Measurements from ENCODE around the gene SH2D6. TPM values are rescaled to one million over a fixed set of nuclear protein-coding genes. Genes with fewer than 3 reads are reported as not detected.

Gene SH2D6
- total and polyA plus RNA-seq, 9 of the 15 experiments (the other 6 are each of a cell fraction or from before 2014, with no cell fraction given) = 0.07 to 0.76 (median 0.33) TPM; not detected in 2

DNA sequence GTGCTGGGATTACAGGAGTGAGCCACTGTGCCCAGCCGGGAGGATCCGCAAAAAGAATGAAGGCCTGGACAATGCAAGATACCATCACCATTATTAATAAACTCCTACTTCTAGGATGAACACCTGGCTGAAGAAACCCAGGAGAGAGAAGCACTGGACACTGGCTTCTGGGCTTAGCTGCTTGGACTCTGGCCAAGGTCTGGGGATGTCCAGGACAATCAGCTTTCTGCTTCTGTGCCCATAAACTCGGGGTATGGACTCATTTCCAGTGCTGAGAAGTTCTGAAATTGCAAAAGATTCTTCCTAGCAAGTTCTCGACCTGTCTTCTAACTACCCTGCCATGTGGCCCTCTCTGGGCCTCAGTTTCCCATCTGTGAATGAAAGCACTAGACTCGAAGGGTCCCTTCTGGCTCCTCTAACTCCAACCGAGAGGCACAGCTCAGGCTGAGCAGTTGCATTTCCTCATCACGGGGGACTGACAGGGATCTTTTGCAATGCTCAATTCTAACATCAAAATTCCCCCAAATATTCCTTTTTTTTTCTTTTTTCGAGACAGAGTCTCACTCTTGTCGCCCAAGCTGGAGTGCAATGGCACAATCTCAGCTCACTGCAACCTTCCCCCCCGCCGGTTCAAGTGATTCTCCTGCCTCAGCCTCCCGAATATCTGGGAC lies 2.4 kb upstream of the SH2D6 start:
- in situ Hi-C loops (cut with MboI) = loop anchor here (5.0 kb wide), 1 partner anchor 141 kb away; no protein-coding TSS in a partner anchor
- intact Hi-C loops (cut with micrococcal nuclease) = loop anchor here (5.0 to 10.0 kb wide), 3 partner anchors 89 to 689 kb away; partner anchors contain the start of genes POLR1A, PTCD3 and TGOLN2
- FAIRE-seq (no peak), DNase-seq (ENCODE audit: extremely low read depth in 1 of 4, low spot score in 3 of 4) (no peak), ATAC-seq (no peak)
- H4K20me1 ChIP-seq (replicated peaks; ENCODE audit: control insufficient read depth, insufficient read depth, low read length) = no peaks in the 10 kb centered on the region
- H3K9me3 ChIP-seq (replicated peaks; ENCODE audit: control insufficient read depth, insufficient read depth, low read depth, low read length) = no peaks in the 10 kb centered on the region
- H3K4me1 ChIP-seq (replicated peaks in 1 of 2; ENCODE audit: control insufficient read depth in 2 of 2, insufficient read depth in 2 of 2, low read length in 2 of 2) = peaks cover 56 to 68% of the 10 kb centered on the region in 2 experiments
- CTCF ChIA-PET (ENCODE audit: low intra/inter-chr PET ratio) = no interaction called here
- H3K4me3 ChIP-seq = no peak overlapping the region
- POLR2A ChIA-PET = interaction anchor here (0.7 to 63.9 kb wide), 6 partner anchors 12 to 129 kb away, joined by 3 to 1576 read pairs (median 4); partner anchors contain the start of gene MAT2A
- H3K36me3 ChIP-seq (ENCODE audit: control insufficient read depth, insufficient read depth, low read length) = no peaks in the 10 kb centered on the region
- BruUV-seq (replicated peaks) = no TSS peak
- H3K9ac ChIP-seq (ENCODE audit: insufficient read depth in 1 of 2, low read depth in 2 of 2, low read length in 2 of 2) = 0 out of 4 replicates have a peak overlapping the region, but pooled peaks of 1 of the 2 experiments have one; percentile 50
- no peaks in the 10 kb centered on the region for H3K27me3 ChIP-seq (ENCODE audit: control insufficient read depth in 2 of 2, insufficient read depth in 2 of 2, low read length in 2 of 2)
- H3K9me1 ChIP-seq (ENCODE audit: control insufficient read depth, insufficient read depth, low read length) = peaks cover 3% of the 10 kb centered on the region
- 58% methylated on average over 12 of the region's 12 CpGs for WGBS (ENCODE audit: insufficient coverage, low coverage, missing lambda C conversion rate)
- no peak overlapping the region for H3K4me2 ChIP-seq (ENCODE audit: insufficient read depth, low read length)
- no peak overlapping the region for H2AFZ ChIP-seq (ENCODE audit: low read depth, low read length)
- H3K79me2 ChIP-seq (ENCODE audit: control insufficient read depth, insufficient read depth, low read length) = peaks cover 12% of the 10 kb centered on the region; the same call in 2 of the 3 replicates
- TF ChIP-seq NRF1 (conservative IDR thresholded peaks at IDR 0.05 in 1 of 2, IDR thresholded peaks at IDR 0.05 in 1 of 2) (no peak), NFIC (IDR thresholded peaks at IDR 0.05) (peak; percentile 69)
- TF ChIP-seq, protein P1, sequence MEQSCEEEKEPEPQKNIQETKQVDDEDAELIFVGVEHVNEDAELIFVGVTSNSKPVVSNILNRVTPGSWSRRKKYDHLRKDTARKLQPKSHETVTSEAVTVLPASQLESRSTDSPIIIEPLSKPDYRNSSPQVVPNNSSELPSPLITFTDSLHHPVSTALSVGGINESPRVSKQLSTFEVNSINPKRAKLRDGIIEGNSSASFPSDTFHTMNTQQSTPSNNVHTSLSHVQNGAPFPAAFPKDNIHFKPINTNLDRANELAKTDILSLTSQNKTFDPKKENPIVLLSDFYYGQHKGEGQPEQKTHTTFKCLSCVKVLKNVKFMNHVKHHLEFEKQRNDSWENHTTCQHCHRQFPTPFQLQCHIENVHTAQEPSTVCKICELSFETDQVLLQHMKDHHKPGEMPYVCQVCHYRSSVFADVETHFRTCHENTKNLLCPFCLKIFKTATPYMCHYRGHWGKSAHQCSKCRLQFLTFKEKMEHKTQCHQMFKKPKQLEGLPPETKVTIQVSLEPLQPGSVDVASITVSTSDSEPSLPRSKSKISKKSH (CRISPR knock-in tag; IDR thresholded peaks at IDR 0.05) = no peak
- TF ChIP-seq, protein P2, sequence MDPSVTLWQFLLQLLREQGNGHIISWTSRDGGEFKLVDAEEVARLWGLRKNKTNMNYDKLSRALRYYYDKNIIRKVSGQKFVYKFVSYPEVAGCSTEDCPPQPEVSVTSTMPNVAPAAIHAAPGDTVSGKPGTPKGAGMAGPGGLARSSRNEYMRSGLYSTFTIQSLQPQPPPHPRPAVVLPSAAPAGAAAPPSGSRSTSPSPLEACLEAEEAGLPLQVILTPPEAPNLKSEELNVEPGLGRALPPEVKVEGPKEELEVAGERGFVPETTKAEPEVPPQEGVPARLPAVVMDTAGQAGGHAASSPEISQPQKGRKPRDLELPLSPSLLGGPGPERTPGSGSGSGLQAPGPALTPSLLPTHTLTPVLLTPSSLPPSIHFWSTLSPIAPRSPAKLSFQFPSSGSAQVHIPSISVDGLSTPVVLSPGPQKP (CRISPR knock-in tag; IDR thresholded peaks at IDR 0.05) = no peak
- TF ChIP-seq, protein P3, sequence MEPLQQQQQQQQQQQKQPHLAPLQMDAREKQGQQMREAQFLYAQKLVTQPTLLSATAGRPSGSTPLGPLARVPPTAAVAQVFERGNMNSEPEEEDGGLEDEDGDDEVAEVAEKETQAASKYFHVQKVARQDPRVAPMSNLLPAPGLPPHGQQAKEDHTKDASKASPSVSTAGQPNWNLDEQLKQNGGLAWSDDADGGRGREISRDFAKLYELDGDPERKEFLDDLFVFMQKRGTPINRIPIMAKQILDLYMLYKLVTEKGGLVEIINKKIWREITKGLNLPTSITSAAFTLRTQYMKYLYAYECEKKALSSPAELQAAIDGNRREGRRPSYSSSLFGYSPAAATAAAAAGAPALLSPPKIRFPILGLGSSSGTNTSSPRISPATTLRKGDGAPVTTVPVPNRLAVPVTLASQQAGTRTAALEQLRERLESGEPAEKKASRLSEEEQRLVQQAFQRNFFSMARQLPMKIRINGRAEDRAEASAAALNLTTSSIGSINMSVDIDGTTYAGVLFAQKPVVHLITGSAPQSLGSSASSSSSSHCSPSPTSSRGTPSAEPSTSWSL (CRISPR knock-in tag; IDR thresholded peaks at IDR 0.05; ENCODE audit: borderline replicate concordance) = no peak
- H3K27ac ChIP-seq (ENCODE audit: extremely low read depth, low read depth, low read length) = no peak overlapping the region

Measured in K562 (cell line).